K562 (cell line): ENCODE data around the gene MRPL48. TPM values are rescaled to one million over a fixed set of nuclear protein-coding genes. Genes with fewer than 3 reads are reported as not detected.
A peak's percentile ranks its signal among the peaks of the same experiment; 100 is the strongest.

Source experiments
- ASH1L ChIP-seq: fragments of 450-650 bp; IDR thresholded peaks from 2 replicates; pipeline ENCODE4 v1.6.1; 2018; ENCODE audit warnings: borderline replicate concordance, mild to moderate bottlenecking, low read depth; ENCODE audit not compliant: partially characterized antibody
- ATF3 ChIP-seq, 2 experiments: fragments of 450-650 bp in 1 of 2; sonication (generic) in 1 of 2; formaldehyde crosslinking in 1 of 2; IDR thresholded peaks in 1 of 2; conservative IDR thresholded peaks in 1 of 2; 2 replicates each; pipeline versions ENCODE4 v1.6.1 to v1.8.1; 2016 to 2023; ENCODE audit warnings: mild to moderate bottlenecking in 2 of 2, moderate library complexity in 2 of 2, inconsistent platforms in 1 of 2, missing genetic modification reagents in 1 of 2
- CEBPG ChIP-seq, 3 experiments: fragments of 200-800 bp in 1 of 3; sonication (Bioruptor generic) in 1 of 3; sonication (generic) in 1 of 3; formaldehyde crosslinking in 1 of 3; IDR thresholded peaks in 2 of 3; conservative IDR thresholded peaks in 1 of 3; 2 replicates each; pipeline versions ENCODE4 v1.6.1 to v1.8.0; 2016 to 2022; ENCODE audit warnings: missing compliant biosample characterization in 2 of 3, missing genetic modification characterization in 2 of 3, mild to moderate bottlenecking in 1 of 3, missing genetic modification reagents in 1 of 3
- DDX20 ChIP-seq: fragments of 450-650 bp; IDR thresholded peaks from 2 replicates; pipeline ENCODE4 v1.6.1; 2016; ENCODE audit warnings: missing genetic modification characterization, low read depth, mild to moderate bottlenecking, missing compliant biosample characterization, moderate library complexity
- HNRNPH1 ChIP-seq: fragments of 200-400 bp; formaldehyde crosslinking; optimal IDR thresholded peaks from 2 replicates; pipeline ENCODE3; 2017; ENCODE audit warnings: low read depth, mild to moderate bottlenecking, low read length, moderate library complexity
- ILK ChIP-seq: fragments of 450-650 bp; IDR thresholded peaks from 2 replicates; pipeline ENCODE4 v1.6.1; 2016; ENCODE audit warnings: missing genetic modification characterization, low read depth, mild to moderate bottlenecking, missing compliant biosample characterization, moderate library complexity, borderline replicate concordance
- JUN ChIP-seq, 2 experiments: sonication (generic) in 1 of 2; formaldehyde crosslinking in 1 of 2; IDR thresholded peaks; 2 replicates each; pipeline versions ENCODE4 v1.6.1 to v1.8.0; 2012 to 2022; ENCODE audit warnings: borderline replicate concordance in 2 of 2, mild to moderate bottlenecking in 2 of 2, improper control_type of control experiment in 1 of 2, low read depth in 1 of 2, low read length in 1 of 2, missing genetic modification reagents in 1 of 2
- NR2C2 ChIP-seq, 2 experiments: fragments of 200-800 bp in 1 of 2; sonication (Bioruptor generic) in 1 of 2; sonication (generic) in 1 of 2; formaldehyde crosslinking in 1 of 2; IDR thresholded peaks; 2 replicates each; pipeline versions ENCODE4 v1.6.1 to v1.8.0; 2016 to 2022; ENCODE audit warnings: mild to moderate bottlenecking in 1 of 2, missing compliant biosample characterization in 1 of 2, missing genetic modification characterization in 1 of 2, missing genetic modification reagents in 1 of 2
- POLR2AphosphoS5 ChIP-seq: IDR thresholded peaks from 2 replicates; pipeline ENCODE4 v1.6.1; 2011; ENCODE audit warnings: mild to moderate bottlenecking, low read depth, low read length, moderate library complexity; ENCODE audit not compliant: control insufficient read depth, insufficient read depth
- RBM25 ChIP-seq: fragments of 200-400 bp; formaldehyde crosslinking; IDR thresholded peaks from 2 replicates; pipeline ENCODE4 v1.6.1; 2018; ENCODE audit warnings: low read length, low read depth, moderate library complexity; ENCODE audit not compliant: severe bottlenecking
- SRSF3 ChIP-seq: fragments of 200-400 bp; formaldehyde crosslinking; IDR thresholded peaks from 2 replicates; pipeline ENCODE4 v1.6.1; 2016; ENCODE audit warnings: mild to moderate bottlenecking, low read length, moderate library complexity; ENCODE audit not compliant: insufficient read depth
- ZNF121 ChIP-seq: sonication (generic); formaldehyde crosslinking; conservative IDR thresholded peaks from 2 replicates; pipeline ENCODE4 v1.8.0; 2022; ENCODE audit warnings: missing genetic modification reagents
- polyA plus RNA-seq, 8 experiments: library from polyadenylated mRNA; depleted of rRNA in 4 of 8; stranded (reverse) in 5 of 8; unstranded in 3 of 8; fragments of >200 nt; fragmentation: Nextera tagmentation in 2 of 8; fragmentation: Illumina TruSeq in 1 of 8; extraction: Ambion mirVana in 2 of 8; extraction: Trizol in 1 of 8; gene quantifications; 2 replicates each; pipeline versions ENCODE4 v1.2.1 to v1.2.3, GENCODE V29; 2011 to 2014; ENCODE audit warnings: inconsistent platforms in 1 of 8, missing spikeins in 1 of 8
- total RNA-seq, 7 experiments: library from RNA; depleted of rRNA in 6 of 7; stranded (reverse); fragments of >200 nt in 6 of 7; fragmentation: Illumina TruSeq in 2 of 7; extraction: Trizol in 2 of 7; gene quantifications; 2 replicates each; pipeline versions ENCODE4 v1.2.1 to v1.2.3, GENCODE V29; 2011 to 2021; ENCODE audit warnings: low replicate concordance in 1 of 7
- TF ChIP-seq, protein P1 (sequence below): sonication (generic); formaldehyde crosslinking; IDR thresholded peaks from 2 replicates; pipeline ENCODE4 v1.8.1; 2023; ENCODE audit warnings: mild to moderate bottlenecking, missing genetic modification reagents
- TF ChIP-seq, protein P2 (sequence below), 3 experiments: IDR thresholded peaks in 2 of 3; conservative IDR thresholded peaks in 1 of 3; 2 replicates each; pipeline ENCODE4 v1.5.1; 2011 to 2012; ENCODE audit warnings: low read length in 3 of 3, mild to moderate bottlenecking in 3 of 3, control low read depth in 2 of 3, improper control_type of control experiment in 1 of 3, inconsistent platforms in 1 of 3, low read depth in 1 of 3, mixed read lengths in 1 of 3, moderate library complexity in 1 of 3; ENCODE audit not compliant: insufficient read depth in 2 of 3
- TF ChIP-seq, protein P3 (sequence below): fragments of 250-450 bp; sonication (Bioruptor Pico); IDR thresholded peaks from 2 replicates; pipeline ENCODE4 v1.5.0; 2020; ENCODE audit warnings: mild to moderate bottlenecking, borderline replicate concordance

The MRPL48 gene
- total and polyA plus RNA-seq, 9 of the 15 experiments (the other 6 are each of a cell fraction or from before 2014, with no cell fraction given): 66.0 to 237 (median 104) TPM

- TF ChIP-seq, protein P1, sequence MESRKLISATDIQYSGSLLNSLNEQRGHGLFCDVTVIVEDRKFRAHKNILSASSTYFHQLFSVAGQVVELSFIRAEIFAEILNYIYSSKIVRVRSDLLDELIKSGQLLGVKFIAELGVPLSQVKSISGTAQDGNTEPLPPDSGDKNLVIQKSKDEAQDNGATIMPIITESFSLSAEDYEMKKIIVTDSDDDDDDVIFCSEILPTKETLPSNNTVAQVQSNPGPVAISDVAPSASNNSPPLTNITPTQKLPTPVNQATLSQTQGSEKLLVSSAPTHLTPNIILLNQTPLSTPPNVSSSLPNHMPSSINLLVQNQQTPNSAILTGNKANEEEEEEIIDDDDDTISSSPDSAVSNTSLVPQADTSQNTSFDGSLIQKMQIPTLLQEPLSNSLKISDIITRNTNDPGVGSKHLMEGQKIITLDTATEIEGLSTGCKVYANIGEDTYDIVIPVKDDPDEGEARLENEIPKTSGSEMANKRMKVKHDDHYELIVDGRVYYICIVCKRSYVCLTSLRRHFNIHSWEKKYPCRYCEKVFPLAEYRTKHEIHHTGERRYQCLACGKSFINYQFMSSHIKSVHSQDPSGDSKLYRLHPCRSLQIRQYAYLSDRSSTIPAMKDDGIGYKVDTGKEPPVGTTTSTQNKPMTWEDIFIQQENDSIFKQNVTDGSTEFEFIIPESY (CRISPR knock-in tag): peak; percentile 63; the same call in 1 of the 2 replicates
- TF ChIP-seq HNRNPH1 (no peak), DDX20 (tag) (no peak), POLR2AphosphoS5 (no peak), ZNF121 (CRISPR knock-in tag) (no peak), SRSF3 (no peak), CEBPG (CRISPR knock-in tag; IDR thresholded peaks at IDR 0.05) (peak; percentile 35; the same call in 1 of the 2 replicates), CEBPG (tag; conservative IDR thresholded peaks at IDR 0.05 in 1 of 2, IDR thresholded peaks at IDR 0.05 in 1 of 2) (peak in 1 of 2 experiments; percentile 46; a peak in 1 of 4 replicates), NR2C2 (CRISPR knock-in tag; IDR thresholded peaks at IDR 0.05) (no peak), NR2C2 (tag; IDR thresholded peaks at IDR 0.05) (peak; percentile 8; the same call in 1 of the 2 replicates), JUN (IDR thresholded peaks at IDR 0.05; ENCODE audit: borderline replicate concordance, low read depth, low read length) (0 out of 2 replicates have a peak, but pooled peaks have one; percentile 29), JUN (CRISPR knock-in tag; IDR thresholded peaks at IDR 0.05; ENCODE audit: borderline replicate concordance) (no peak), RBM25 (no peak), ASH1L (no peak), ILK (tag) (no peak), ATF3 (IDR thresholded peaks at IDR 0.05) (peak; percentile 61), ATF3 (CRISPR knock-in tag; conservative IDR thresholded peaks at IDR 0.05) (no peak)
- TF ChIP-seq, protein P2, sequence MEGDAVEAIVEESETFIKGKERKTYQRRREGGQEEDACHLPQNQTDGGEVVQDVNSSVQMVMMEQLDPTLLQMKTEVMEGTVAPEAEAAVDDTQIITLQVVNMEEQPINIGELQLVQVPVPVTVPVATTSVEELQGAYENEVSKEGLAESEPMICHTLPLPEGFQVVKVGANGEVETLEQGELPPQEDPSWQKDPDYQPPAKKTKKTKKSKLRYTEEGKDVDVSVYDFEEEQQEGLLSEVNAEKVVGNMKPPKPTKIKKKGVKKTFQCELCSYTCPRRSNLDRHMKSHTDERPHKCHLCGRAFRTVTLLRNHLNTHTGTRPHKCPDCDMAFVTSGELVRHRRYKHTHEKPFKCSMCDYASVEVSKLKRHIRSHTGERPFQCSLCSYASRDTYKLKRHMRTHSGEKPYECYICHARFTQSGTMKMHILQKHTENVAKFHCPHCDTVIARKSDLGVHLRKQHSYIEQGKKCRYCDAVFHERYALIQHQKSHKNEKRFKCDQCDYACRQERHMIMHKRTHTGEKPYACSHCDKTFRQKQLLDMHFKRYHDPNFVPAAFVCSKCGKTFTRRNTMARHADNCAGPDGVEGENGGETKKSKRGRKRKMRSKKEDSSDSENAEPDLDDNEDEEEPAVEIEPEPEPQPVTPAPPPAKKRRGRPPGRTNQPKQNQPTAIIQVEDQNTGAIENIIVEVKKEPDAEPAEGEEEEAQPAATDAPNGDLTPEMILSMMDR (IDR thresholded peaks at IDR 0.05 in 2 of 3, conservative IDR thresholded peaks at IDR 0.05 in 1 of 3; ENCODE audit: insufficient read depth in 2 of 3, low read depth in 1 of 3, low read length in 3 of 3): peak; percentile 54 to 58 (median 55)
- TF ChIP-seq, protein P3, sequence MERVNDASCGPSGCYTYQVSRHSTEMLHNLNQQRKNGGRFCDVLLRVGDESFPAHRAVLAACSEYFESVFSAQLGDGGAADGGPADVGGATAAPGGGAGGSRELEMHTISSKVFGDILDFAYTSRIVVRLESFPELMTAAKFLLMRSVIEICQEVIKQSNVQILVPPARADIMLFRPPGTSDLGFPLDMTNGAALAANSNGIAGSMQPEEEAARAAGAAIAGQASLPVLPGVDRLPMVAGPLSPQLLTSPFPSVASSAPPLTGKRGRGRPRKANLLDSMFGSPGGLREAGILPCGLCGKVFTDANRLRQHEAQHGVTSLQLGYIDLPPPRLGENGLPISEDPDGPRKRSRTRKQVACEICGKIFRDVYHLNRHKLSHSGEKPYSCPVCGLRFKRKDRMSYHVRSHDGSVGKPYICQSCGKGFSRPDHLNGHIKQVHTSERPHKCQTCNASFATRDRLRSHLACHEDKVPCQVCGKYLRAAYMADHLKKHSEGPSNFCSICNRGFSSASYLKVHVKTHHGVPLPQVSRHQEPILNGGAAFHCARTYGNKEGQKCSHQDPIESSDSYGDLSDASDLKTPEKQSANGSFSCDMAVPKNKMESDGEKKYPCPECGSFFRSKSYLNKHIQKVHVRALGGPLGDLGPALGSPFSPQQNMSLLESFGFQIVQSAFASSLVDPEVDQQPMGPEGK (CRISPR knock-in tag): no peak
Observed at GRCh38 chr11:73907191-73907590, 119.5 kb downstream of the MRPL48 start (continued).
